ENCODE data around the gene PPP3R1.

- TF ChIP-seq CEBPB (tag; IDR thresholded peaks at IDR 0.05): no peak
- no peak for TF ChIP-seq EP300 (IDR thresholded peaks at IDR 0.05; ENCODE audit: low read length)
- TF ChIP-seq GATA2 (CRISPR knock-in tag; IDR thresholded peaks at IDR 0.05): no peak
Measured at GRCh38 chr2:68248806-68249205, 3.5 kb downstream of the PPP3R1 start.

Measured in K562 (cell line).